IPS-NIHi11 (cell line): Measurements from ENCODE around the gene IFNGR2.
A peak's percentile ranks its signal among the peaks of the same experiment; 100 is the strongest.
"Not testable (repeated sequence)": the region's sequence is repeated elsewhere in the genome, so short reads cannot be mapped to it uniquely, and the experiment has no call there.

Experiments used
- DNase-seq: peaks from one replicate; pipeline ENCODE4 v3.0.0; 2012; ENCODE audit warnings: mixed read lengths, low spot score

Gene IFNGR2

DNA sequence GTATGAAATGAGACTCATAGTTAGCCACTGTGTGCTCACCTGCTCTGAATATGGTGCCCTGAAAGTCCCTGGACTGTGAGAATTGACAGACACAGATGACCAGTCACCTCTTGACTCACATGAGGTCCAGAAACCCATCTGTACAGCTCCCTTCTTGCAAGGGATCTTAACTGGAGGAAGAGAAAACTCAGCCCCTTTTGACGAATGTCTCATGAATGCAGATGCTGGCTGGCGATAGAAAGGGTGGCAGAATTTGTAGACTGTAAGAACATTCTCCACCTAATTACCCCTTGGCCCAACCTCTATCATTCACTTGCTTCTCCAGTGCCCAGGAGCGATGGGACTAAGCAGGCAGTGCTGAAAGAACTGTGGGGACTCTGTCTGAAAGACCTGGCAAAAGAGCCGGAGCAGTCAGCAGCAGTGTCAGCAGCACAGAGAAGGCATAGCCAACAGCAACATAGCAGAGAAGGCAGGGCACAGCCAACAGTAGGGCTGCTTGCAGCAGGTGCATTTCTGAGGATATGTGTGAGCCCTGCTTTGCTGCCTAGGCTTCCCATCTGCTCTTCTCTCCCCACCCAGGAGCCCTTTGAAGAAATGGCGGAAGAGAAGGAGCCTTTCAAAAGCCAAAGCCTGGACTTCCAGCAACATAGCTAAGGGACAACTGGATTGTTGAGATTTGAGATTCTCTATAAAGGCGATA is 25.8 kb upstream of the IFNGR2 start:
- no peak for DNase-seq

DNA sequence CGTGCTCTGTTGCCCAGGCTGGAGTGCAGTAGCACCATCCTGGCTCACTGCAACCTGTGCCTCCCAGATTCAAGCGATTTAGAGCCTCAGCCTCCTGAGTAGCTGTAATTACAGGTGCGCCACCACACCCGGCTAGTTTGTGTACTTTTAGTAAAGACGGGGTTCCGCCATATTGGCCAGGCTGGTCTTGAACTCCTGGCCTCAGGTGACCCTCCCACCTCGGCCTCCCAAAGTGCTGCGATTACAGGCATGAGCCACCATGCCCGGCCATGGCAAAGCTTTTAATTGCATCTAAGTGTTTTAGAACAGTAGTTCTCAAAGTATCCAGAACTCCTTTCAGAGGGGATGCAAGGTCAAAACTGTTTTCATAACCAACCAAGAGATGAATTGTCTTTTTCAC is 25.1 kb upstream of the IFNGR2 start:
- no peak for DNase-seq

- DNase-seq = not testable (repeated sequence)
Measured at GRCh38 chr21:33379934-33380333, 23.3 kb upstream of the IFNGR2 start.

DNA sequence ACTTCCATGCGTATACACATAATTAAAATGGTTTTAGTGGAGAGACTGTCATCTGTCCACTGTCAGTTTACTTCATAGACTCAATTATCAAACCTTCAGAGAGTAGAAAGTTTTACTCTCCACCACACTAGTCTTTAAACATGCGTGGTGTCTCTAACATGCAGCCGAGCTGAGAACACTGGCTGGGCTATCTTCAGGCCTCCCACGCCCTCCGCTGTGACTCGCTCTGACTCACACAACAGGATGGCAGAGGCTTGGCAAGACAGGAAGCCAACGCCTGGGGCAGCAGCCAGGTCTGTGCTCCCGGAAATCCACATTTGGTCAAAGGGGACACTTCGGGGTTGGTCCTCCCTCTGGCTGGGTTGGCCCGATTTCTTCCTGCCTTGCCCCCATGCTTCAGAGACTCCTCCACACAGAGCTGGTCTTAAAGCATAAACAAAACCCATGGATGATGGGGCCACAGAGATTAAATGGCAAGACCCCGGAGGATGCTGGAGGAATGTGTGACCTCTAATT is 22.7 kb upstream of the IFNGR2 start:
- DNase-seq = peak; percentile 62

GRCh38 chr21:33381381-33381780 is 21.8 kb upstream of the IFNGR2 start:
- DNase-seq = not testable (repeated sequence)

GRCh38 chr21:33383056-33383888 is 19.9 kb upstream of the IFNGR2 start:
- no peak for DNase-seq

DNA sequence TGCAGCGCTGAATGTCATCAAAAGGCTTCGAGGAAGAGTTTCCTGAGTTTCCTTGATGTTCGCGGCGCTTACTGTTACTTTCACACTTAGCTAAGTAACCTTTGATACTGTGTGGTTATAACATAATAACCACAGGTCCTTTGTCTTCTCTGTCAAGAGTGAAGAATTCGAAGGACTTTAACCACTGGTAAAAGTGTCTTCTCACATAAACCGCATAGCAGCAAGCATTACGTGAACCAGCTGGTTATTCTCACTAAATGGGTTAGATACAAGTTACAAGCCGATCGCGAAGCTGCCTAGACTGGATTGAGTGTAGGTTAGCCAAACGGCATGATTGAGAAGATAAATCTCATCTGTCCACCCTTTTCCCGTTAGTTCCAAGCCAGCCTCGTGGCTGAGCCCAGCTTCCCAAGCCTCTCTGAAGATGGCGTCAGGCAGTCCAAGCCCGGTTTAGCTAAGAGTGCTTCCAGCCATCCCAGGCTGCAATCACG is 18.3 kb upstream of the IFNGR2 start:
- DNase-seq = no peak

GRCh38 chr21:33386222-33386784 is 16.9 kb upstream of the IFNGR2 start:
- DNase-seq = peak; percentile 53

DNA sequence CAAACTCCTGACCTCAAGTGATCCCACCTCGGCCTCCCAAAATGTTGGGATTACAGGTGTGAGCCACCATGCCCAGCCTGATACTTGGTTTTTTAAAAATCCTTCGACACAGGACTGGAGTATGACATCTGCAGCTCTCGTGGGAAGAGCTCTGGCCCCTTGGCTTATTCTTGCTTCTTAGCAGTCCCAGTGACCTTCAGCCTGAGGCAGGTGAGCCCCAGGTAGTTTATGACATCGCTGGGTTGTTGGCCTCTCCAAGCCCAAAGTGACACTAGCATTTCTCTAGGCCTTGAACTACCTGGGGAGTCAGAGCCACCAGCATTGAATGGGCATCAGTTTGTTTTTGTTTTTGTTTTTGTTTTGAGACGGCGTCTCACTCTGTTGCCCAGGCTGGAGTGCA is 15.9 kb upstream of the IFNGR2 start:
- DNase-seq = no peak

DNA sequence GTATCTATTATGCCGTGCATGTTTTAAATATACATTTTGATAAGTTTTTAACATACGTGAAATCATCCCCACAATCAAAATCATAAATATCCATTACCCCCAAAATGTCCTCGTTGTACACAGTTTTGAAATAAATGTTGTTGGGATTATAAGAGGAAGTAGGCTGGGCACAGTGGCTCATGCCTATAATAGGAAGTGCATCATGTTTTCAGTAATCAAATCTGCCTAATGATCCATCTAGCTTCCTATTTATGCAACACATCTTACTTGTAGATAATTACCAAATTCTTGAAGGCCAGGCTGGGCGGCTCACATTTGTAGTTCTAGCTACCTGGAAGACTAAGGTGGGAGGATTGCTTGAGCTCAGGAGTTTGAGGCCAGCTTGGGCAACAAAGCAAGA is 15.0 kb upstream of the IFNGR2 start:
- no peak for DNase-seq

GRCh38 chr21:33390479-33390878 is 12.7 kb upstream of the IFNGR2 start:
- no peak for DNase-seq

- DNase-seq = no peak
Measured at GRCh38 chr21:33391656-33392055, 11.6 kb upstream of the IFNGR2 start.

- no peak for DNase-seq
Measured at GRCh38 chr21:33392284-33392985, 10.8 kb upstream of the IFNGR2 start.

DNA sequence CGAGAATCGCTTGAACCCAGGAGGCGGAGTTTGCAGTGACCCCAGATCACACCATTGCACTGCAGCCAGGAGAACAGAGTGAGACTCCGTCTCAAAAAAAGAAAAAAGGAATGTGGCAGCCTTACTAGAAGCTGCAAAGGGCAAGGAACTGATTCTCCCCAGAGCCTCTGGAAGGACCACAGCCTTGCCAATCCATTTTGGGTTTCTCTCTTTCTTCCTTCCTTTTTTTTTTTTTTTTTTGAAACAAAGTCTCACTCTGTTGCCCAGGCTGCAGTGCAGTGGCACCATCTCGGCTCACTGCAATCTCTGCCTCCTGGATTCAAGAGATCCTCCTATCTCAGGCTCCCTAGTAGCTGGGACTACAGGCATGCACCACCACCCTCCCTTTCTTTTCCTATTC is 9.9 kb upstream of the IFNGR2 start:
- no peak for DNase-seq

DNA sequence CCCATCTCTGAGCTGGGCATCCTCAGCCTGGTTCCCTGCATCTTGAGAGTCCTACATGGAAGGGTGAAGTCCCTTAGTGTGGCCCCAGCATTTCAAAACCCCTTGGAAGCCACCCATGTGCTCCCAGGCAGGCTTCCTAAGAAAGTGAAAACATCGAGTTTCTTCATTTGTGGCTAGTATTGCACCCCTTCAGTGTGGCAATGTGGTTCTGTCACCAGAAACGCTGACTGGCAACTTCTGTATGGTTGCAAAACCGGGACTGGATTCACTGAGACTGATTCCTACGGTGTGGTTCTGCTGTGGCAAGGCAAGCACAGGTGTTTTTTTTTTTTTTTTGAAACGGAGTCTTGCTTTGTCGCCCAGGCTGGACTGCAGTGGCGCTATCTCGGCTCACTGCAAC is 9.0 kb upstream of the IFNGR2 start:
- DNase-seq = no peak

- DNase-seq = no peak
Measured at GRCh38 chr21:33395891-33396331, 7.3 kb upstream of the IFNGR2 start.

GRCh38 chr21:33396436-33396835 is 6.8 kb upstream of the IFNGR2 start:
- no peak for DNase-seq

DNA sequence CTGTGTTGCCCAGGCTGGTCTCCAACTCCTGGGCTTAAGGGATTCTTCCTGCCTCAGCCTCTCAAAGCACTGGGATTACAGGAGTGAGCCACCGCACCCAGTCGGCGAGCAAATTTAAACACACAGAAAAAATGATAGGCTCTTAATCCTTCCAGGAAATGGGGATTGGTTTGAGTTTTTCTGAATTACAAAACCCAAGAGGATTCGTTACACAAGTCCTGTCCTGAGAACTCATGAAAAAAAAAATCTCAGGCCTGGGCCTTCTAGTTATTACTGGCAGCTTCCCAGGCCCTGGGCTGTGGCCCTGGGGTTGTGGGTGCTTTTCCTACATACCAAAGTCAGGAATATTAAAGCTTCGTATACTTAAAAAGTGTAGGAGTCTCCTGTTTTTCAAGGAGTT is 6.3 kb upstream of the IFNGR2 start:
- DNase-seq = no peak

- no peak for DNase-seq
Measured at GRCh38 chr21:33397717-33398116, 5.5 kb upstream of the IFNGR2 start.

- DNase-seq = no peak
Measured at GRCh38 chr21:33398361-33398760, 4.9 kb upstream of the IFNGR2 start.

- DNase-seq = no peak
Measured at GRCh38 chr21:33401630-33401992, 1.6 kb upstream of the IFNGR2 start.
